Hepatocyte (in vitro differentiated cells): ENCODE data around the gene NOS1AP. TPM values are rescaled to one million over a fixed set of nuclear protein-coding genes. Genes with fewer than 3 reads are reported as not detected.

Source experiments
- DNase-seq: peaks from one replicate; pipeline ENCODE4 v3.0.0-alpha.2; 2016; ENCODE audit warnings: low spot score
- H2AFZ ChIP-seq: fragments of 200-600 bp; sonication (generic); 2 replicates; pipeline ENCODE4 v1.6.0; 2016; ENCODE audit warnings: antibody characterized with exemption, mild to moderate bottlenecking
- H3K27ac ChIP-seq: fragments of 200-600 bp; sonication (generic); 2 replicates; pipeline ENCODE4 v1.5.1; 2016; ENCODE audit warnings: mild to moderate bottlenecking
- H3K27me3 ChIP-seq: fragments of 200-600 bp; sonication (generic); 2 replicates; pipeline ENCODE4 v1.6.1; 2016
- H3K36me3 ChIP-seq: fragments of 200-600 bp; sonication (generic); replicated peaks from 2 replicates; pipeline ENCODE4 v1.5.1; 2016; ENCODE audit warnings: low read depth; ENCODE audit not compliant: insufficient read depth
- H3K4me1 ChIP-seq: fragments of 200-600 bp; sonication (generic); 2 replicates; pipeline ENCODE4 v1.5.1; 2016; ENCODE audit warnings: mild to moderate bottlenecking, moderate library complexity; ENCODE audit not compliant: insufficient read depth
- H3K4me2 ChIP-seq: fragments of 200-600 bp; sonication (generic); 2 replicates; pipeline ENCODE4 v1.6.0; 2016
- H3K4me3 ChIP-seq: fragments of 200-600 bp; sonication (generic); 2 replicates; pipeline ENCODE4 v1.5.1; 2016; ENCODE audit warnings: mild to moderate bottlenecking
- H3K79me2 ChIP-seq: fragments of 200-600 bp; sonication (generic); 2 replicates; pipeline ENCODE4 v1.6.0; 2017; ENCODE audit warnings: mild to moderate bottlenecking
- H3K9me2 ChIP-seq: fragments of 200-600 bp; sonication (generic); replicated peaks from 2 replicates; pipeline ENCODE4 v1.6.0; 2017; ENCODE audit warnings: mild to moderate bottlenecking; ENCODE audit not compliant: insufficient read depth
- H3K9me3 ChIP-seq: fragments of 200-600 bp; sonication (generic); 2 replicates; pipeline ENCODE4 v1.5.1; 2016; ENCODE audit warnings: low read depth, mild to moderate bottlenecking
- H4K20me1 ChIP-seq: fragments of 200-600 bp; sonication (generic); 2 replicates; pipeline ENCODE4 v1.6.0; 2016; ENCODE audit warnings: mild to moderate bottlenecking; ENCODE audit not compliant: insufficient read depth, poor library complexity, severe bottlenecking
- CTCF ChIP-seq: fragments of 200-600 bp; sonication (generic); IDR thresholded peaks from 2 replicates; pipeline ENCODE4 v1.5.1; 2016; ENCODE audit warnings: antibody characterized with exemption, mild to moderate bottlenecking; ENCODE audit not compliant: poor library complexity
- EZH2 ChIP-seq: fragments of 200-600 bp; sonication (generic); IDR thresholded peaks from 2 replicates; pipeline ENCODE4 v1.6.1; 2016; ENCODE audit warnings: antibody characterized with exemption, mild to moderate bottlenecking, borderline replicate concordance
- EZH2phosphoT487 ChIP-seq: fragments of 200-600 bp; sonication (generic); IDR thresholded peaks from one replicate; pipeline ENCODE4 v1.6.1; 2018; ENCODE audit warnings: antibody characterized with exemption, mild to moderate bottlenecking, low read depth, moderate library complexity; ENCODE audit not compliant: unreplicated experiment, severe bottlenecking
- WGBS: methylation state at CpG from one replicate; pipeline ENCODE4 v1.1.6; 2016; ENCODE audit warnings: low lambda C conversion rate; ENCODE audit errors: missing lambda C conversion rate; 5-methylcytosine and 5-hydroxymethylcytosine counted together
- polyA plus RNA-seq: library from polyadenylated mRNA; unstranded; fragments of >200 nt; fragmentation: Nextera tagmentation; extraction: Ambion mirVana; gene quantifications from 2 replicates; pipeline ENCODE4 v1.2.1, GENCODE V29; 2016
- total RNA-seq: library from RNA; depleted of rRNA; stranded (reverse); fragments of >200 nt; gene quantifications from 2 replicates; pipeline ENCODE4 v1.2.3, GENCODE V29; 2014

NOS1AP gene
- total and polyA plus RNA-seq, 2 experiments from 2014 or later = 0.97 to 4.4 TPM

GRCh38 chr1:162089748-162090147, 20.3 kb downstream of the NOS1AP start:
- no peaks in the 10 kb centered on the region for H3K9me3 ChIP-seq
- no peak overlapping the region for H3K4me3 ChIP-seq
- peaks cover 10% of the 10 kb centered on the region for H3K4me1 ChIP-seq
- H3K9me2 ChIP-seq = no peaks in the 10 kb centered on the region
- H3K36me3 ChIP-seq = no peaks in the 10 kb centered on the region
- 98% methylated on average over 2 of the region's 2 CpGs for WGBS
- no peak for DNase-seq
- no peak overlapping the region for H3K4me2 ChIP-seq
- H3K27me3 ChIP-seq = no peaks in the 10 kb centered on the region
- TF ChIP-seq EZH2 = no peak
- TF ChIP-seq EZH2phosphoT487 = no peak
- no peak for TF ChIP-seq CTCF
- no peak overlapping the region for H3K27ac ChIP-seq
- H2AFZ ChIP-seq = no peak overlapping the region
- peaks cover 13% of the 10 kb centered on the region for H3K79me2 ChIP-seq
- no peaks in the 10 kb centered on the region for H4K20me1 ChIP-seq

- no peak for DNase-seq
- H3K27ac ChIP-seq = no peak overlapping the region
- 96% methylated on average over 2 of the region's 2 CpGs for WGBS
- no peak overlapping the region for H2AFZ ChIP-seq
- peaks cover 10% of the 10 kb centered on the region for H3K4me1 ChIP-seq
- H3K9me2 ChIP-seq = no peaks in the 10 kb centered on the region
- no peaks in the 10 kb centered on the region for H3K27me3 ChIP-seq
- H4K20me1 ChIP-seq = no peaks in the 10 kb centered on the region
- no peak overlapping the region for H3K4me2 ChIP-seq
- TF ChIP-seq EZH2 (no peak), CTCF (no peak), EZH2phosphoT487 (no peak)
- H3K79me2 ChIP-seq = peaks cover 13% of the 10 kb centered on the region
- no peaks in the 10 kb centered on the region for H3K9me3 ChIP-seq
- no peaks in the 10 kb centered on the region for H3K36me3 ChIP-seq
- no peak overlapping the region for H3K4me3 ChIP-seq
Measured at GRCh38 chr1:162090378-162090777, 20.9 kb downstream of the NOS1AP start.

GRCh38 chr1:162091681-162092524, 22.4 kb downstream of the NOS1AP start:
- Histone ChIP-seq H3K27ac (no peak overlapping the region), H3K27me3 (no peaks in the 10 kb centered on the region), H3K4me1 (peaks cover 10% of the 10 kb centered on the region), H3K9me2 (no peaks in the 10 kb centered on the region), H2AFZ (no peak overlapping the region), H3K4me2 (no peak overlapping the region), H3K9me3 (no peaks in the 10 kb centered on the region), H3K4me3 (no peak overlapping the region), H3K79me2 (peaks cover 11% of the 10 kb centered on the region), H3K36me3 (no peaks in the 10 kb centered on the region), H4K20me1 (no peaks in the 10 kb centered on the region)
- no peak for DNase-seq
- WGBS = 21% methylated on average over 4 of the region's 4 CpGs
- TF ChIP-seq EZH2 = no peak
- TF ChIP-seq EZH2phosphoT487 = no peak
- TF ChIP-seq CTCF = no peak
